Measurements from ENCODE around the gene CCDC28A.

CCDC28A gene

GRCh38 chr6:138824482-138825144 lies 51.0 kb downstream of the CCDC28A start:
- TF ChIP-seq CTCF (IDR thresholded peaks at IDR 0.05; ENCODE audit: control extremely low read depth, extremely low read depth, low read depth, missing control alignments) = no peak
- DNase-seq (ENCODE audit: extremely low spot score) = no peak
- ChIA-PET POLR2A (no interaction called here), CTCF (interaction anchor here (1.1 to 1.2 kb wide), 3 partner anchors 9 to 20 kb away, joined by 3 to 6 read pairs (median 3); no protein-coding TSS in a partner anchor)

GRCh38 chr6:138830248-138830647 lies 56.7 kb downstream of the CCDC28A start:
- CTCF ChIA-PET = interaction anchor here (1.1 to 1.7 kb wide), 3 partner anchors 10 to 14 kb away, joined by 3 to 5 read pairs (median 3); no protein-coding TSS in a partner anchor
- no peak for DNase-seq (ENCODE audit: extremely low spot score)
- POLR2A ChIA-PET = no interaction called here
- no peak for TF ChIP-seq CTCF (IDR thresholded peaks at IDR 0.05; ENCODE audit: control extremely low read depth, extremely low read depth, low read depth, missing control alignments)

- TF ChIP-seq CTCF (IDR thresholded peaks at IDR 0.05; ENCODE audit: control extremely low read depth, extremely low read depth, low read depth, missing control alignments) = no peak
- POLR2A ChIA-PET = no interaction called here
- CTCF ChIA-PET = interaction anchor here (1.1 kb wide), 1 partner anchor 17 kb away, joined by 3 read pairs; no protein-coding TSS in a partner anchor
- no peak for DNase-seq (ENCODE audit: extremely low spot score)
These were observed 58.6 kb downstream of the CCDC28A start for GRCh38 chr6:138832182-138832581.

GRCh38 chr6:138833816-138834539 lies 60.4 kb downstream of the CCDC28A start:
- no peak for DNase-seq (ENCODE audit: extremely low spot score)
- no peak for TF ChIP-seq CTCF (IDR thresholded peaks at IDR 0.05; ENCODE audit: control extremely low read depth, extremely low read depth, low read depth, missing control alignments)
- ChIA-PET POLR2A (no interaction called here), CTCF (no interaction called here)

- no peak for TF ChIP-seq CTCF (IDR thresholded peaks at IDR 0.05; ENCODE audit: control extremely low read depth, extremely low read depth, low read depth, missing control alignments)
- ChIA-PET CTCF (interaction anchor here (1.2 to 1.8 kb wide), 3 partner anchors 9 to 30 kb away, joined by 3 to 5 read pairs (median 4); no protein-coding TSS in a partner anchor), POLR2A (no interaction called here)
- no peak for DNase-seq (ENCODE audit: extremely low spot score)
These were observed 63.7 kb downstream of the CCDC28A start for GRCh38 chr6:138837246-138837645.

All from GM10248 (cell line).